ENCODE data around the gene UMODL1.
"Not testable (repeated sequence)": the region's sequence is repeated elsewhere in the genome, so short reads cannot be mapped to it uniquely, and the experiment has no call there.

UMODL1 gene

DNA sequence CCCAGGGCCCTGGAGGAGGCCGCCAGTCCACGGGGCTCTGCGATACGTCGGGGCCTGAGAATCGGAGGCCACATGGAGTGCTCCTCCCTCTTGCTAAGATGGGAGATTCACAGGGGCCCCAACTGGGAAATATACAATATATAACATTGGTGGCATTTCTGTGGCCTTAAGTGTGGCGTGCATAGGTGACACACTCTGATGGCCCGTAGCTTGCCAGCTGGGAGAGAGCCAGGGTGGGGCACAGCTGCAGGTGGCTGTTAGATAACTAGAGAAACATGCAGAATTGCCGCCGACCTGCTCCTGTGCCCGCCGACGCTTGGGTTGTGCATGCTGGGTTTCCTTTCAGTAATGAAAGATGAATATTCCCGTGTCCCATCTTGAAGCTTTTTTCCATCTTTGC lies 30.1 kb downstream of the UMODL1 start:
- no peak for DNase-seq (ENCODE audit: low read depth)

GRCh38 chr21:42102076-42102475 lies 31.0 kb downstream of the UMODL1 start:
- DNase-seq (ENCODE audit: low read depth): no peak

DNA sequence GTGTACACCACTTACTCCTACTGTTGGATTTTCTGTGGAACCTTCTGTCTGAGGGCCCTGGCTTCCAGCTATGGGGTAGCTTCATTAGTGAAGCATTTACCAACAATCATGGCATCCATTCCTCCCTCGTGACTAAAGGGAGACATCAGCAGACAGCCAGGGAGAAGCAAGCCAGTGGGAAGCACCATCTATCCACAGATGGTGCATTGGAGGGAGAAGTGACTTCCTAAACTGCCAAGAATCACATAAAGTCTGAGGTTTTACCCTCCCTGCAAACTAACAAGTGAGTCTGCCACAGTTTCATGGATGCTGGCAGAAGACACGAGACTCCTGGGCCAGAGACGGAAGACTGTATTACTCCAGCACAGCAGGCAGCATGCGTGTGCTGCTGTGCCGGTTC lies 31.4 kb downstream of the UMODL1 start:
- DNase-seq (ENCODE audit: low read depth): no peak

DNA sequence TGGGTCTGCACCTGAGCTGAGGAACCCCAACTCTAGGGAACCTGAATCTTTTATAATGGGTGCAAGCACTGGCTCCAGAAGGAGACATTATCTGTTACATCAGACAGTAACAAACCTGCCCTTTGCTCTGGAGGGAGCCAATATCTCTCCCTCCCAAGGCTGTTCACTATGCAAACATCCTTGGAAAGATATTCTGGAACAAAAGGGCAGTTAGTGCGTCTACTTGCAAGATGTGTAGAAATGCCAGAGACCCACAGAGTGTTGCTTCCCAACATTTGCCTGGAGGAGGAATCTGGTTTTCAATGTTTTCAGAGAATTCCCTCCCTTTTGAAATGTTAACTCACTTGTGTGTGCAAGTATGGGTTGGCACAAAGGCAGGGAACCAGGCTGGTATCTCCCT lies 31.9 kb downstream of the UMODL1 start:
- DNase-seq (ENCODE audit: low read depth): no peak

GRCh38 chr21:42103843-42104242 lies 32.7 kb downstream of the UMODL1 start:
- no peak for DNase-seq (ENCODE audit: low read depth)

GRCh38 chr21:42105476-42106315 lies 34.6 kb downstream of the UMODL1 start:
- DNase-seq (ENCODE audit: low read depth): no peak

DNA sequence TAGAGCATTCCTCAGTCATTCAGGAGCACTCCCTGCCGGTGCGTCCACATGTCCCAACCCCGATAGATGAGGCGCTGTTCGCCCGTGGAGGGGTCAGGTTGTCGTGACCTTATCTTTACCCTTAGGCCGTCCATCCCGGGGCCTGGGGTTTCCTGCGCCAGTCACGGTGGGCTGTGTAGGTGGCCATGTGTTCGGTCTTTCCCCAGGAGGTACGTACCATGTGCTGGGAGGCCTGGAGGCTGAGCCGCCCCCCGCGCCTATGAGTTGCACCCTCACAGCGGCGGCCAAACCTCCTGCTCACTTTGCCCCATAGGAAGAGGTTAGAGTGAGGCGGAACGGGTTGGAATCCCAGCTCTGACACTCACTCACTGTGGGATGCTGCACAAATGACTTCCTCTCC lies 35.3 kb downstream of the UMODL1 start:
- DNase-seq (ENCODE audit: low read depth): no peak

DNA sequence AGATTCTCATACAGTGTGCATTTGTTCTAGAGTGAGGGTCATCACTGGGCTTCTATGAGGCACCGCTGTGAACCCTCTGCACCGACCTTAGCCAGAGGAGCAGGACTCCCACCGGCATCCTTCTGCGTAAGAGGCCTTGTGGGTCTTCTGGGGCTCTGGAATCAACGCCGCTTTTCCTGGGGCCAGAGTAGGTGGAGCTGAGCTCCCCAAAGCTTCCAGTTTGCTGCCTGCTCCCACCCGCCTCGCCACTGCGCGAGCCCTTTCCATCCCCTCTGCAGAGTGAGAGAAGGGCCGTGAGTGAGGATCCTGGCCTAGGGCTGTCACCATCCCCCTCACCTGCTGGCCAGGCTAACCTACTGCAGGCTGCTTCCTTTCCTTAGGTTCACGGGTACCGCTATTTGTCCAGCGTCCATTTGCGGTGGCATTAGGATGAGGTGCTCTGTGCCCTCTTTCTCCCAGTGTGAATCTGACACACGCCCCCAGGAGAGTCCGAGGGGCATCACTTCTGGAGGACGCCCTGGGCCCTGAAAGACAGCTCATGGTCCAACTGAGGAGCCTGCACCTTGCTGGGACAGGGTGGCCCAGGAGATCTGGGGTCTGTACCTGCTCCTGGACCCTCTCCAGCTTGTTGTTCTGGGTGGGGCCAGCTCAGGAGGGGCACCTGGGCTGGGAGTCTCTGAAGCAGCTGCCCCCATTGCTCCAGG lies 36.2 kb downstream of the UMODL1 start:
- no peak for DNase-seq (ENCODE audit: low read depth)

DNA sequence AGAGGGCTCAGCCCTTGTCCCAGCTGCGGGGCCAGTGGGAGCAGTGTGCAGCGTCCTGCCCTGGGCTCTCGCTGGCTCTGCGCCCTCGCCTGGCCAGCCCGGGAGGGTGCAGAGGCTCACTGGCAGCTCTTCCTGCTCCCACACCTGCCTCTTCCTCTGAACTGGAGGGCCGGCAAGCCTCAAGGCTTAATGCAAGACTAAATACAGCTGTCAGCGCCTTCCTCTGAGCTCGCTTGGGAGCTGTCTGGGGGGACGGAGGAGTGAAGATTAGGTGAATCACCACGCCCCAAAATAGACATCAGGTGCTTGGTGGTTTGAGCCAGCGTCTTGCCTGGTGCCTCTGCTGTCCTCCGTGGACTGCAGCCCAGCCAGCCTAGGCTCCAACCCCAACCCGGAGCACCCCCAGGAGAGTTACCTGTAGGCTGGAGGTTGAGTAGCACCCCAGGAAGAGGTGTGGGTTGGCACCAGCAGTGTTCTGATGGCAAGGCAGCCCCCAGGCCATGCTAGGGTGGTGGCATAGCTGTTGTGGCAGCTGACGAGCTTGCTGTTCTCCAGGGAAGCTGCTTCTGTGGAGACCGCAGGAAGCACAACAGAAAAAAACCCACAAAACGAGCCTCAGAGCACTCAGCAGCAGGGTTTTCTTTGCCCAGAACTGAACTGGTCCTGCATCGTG lies 36.9 kb downstream of the UMODL1 start:
- peak; percentile 21 for DNase-seq (ENCODE audit: low read depth)

DNA sequence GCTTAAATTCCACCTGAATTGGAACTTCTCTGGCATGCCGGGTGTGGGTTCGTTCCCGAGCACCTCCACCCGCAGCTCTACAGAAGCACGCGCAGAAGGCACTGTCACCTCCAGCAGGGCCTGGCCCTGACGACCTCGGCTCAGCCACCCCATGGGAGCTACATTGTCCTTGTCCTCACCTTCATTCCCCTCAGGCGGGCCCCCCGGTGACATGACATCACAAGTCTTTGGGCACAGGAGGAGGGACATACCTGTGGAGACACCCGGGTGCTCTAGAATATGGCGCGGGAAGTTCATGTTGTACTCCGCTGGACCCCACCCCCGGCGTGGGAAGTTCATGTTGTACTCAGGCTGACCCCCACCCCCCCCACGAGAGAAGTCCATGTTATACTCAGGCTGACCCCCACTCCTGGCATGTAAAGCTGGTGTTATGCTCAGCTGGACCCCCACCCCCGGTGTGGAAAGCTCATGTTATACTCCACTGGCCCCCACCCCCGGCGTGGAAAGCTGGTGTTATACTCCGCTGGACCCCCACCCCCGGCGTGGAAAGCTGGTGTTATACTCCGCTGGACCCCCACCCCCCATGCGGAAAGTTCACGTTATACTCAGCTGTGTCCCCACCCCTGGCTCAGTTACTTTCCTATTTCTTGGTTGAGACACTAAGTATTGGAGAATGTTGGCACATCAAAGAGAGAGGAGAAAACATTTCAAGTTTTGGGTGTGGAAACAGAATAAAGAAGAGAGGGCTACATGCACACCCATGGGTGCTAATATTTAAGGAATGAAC lies 37.6 kb downstream of the UMODL1 start:
- DNase-seq (ENCODE audit: low read depth): no peak

DNA sequence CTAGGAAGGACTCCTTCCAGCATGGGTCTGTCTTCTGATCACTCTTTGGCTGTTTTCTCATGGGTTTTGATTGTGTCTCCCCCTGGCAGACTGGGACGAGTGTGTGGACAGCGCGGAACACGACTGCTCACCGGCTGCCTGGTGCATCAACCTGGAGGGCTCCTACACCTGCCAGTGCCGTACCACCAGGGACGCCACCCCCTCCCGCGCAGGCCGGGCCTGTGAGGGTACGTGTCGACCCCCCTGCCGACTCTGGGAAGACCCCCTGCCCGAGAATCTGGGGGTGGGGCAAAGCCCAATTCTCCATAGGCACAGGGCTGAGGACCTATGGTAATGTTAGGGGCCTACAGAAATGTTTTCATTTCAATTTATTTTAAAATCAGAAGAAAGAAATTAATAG lies 38.4 kb downstream of the UMODL1 start:
- no peak for DNase-seq (ENCODE audit: low read depth)

DNA sequence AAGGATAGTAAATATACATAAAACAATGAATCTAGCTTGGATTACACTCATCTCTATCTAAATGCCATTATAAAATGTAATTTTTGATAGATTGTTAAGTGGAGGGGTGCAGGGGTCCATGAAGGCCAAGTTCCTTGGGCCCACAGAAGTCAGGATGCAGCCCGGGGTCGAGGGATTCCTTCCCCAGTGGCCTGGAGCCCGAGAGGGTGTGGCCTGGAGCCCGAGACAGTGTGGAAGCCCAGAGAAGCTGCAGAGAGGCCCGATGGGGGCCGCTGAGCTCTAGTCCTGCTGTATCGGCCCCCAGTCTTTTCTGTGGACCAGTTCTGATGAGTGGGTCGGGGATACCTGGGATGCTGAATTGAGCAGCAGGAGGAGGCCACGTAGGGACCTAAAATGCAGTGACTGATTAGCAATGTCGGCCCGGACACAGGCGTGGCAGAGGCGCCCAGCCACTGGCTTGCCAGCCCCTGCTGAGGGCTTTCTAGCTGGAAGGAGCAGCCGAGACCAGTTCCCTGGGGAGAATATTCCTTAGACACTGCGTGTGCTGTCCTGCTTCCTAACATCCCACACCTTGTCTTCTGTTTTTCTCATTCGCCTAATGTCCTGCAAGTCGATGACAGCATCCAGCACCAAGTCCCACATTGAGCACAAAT lies 38.9 kb downstream of the UMODL1 start:
- no peak for DNase-seq (ENCODE audit: low read depth)

DNA sequence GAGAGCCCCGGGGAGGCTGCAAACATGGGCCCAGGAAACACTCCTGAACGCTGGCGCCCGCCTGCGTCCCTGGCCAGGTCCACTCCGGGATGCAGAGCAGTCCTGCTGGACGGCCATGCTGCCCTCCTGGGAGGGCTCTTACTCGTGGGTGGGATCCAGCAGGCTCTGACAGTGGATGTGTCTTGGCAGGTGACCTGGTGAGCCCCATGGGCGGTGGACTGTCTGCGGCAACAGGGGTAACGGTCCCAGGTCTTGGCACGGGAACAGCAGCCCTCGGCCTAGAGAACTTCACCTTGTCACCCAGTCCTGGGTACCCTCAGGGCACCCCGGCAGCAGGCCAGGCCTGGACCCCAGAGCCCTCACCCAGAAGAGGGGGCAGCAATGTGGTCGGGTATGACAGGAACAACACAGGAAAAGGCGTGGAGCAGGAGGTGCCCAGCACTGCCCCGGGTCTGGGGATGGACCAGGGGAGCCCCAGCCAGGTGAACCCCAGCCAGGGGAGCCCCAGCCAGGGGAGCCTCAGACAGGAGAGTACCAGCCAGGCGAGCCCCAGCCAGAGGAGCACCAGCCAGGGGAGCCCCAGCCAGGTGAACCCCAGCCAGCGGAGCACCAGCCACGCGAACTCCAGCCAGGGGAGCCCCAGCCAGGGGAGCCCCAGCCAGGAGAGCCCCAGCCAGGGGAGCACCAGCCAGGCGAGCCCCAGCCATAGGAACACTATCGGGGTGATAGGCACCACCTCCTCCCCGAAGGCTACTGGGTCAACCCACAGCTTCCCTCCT lies 39.8 kb downstream of the UMODL1 start:
- DNase-seq (ENCODE audit: low read depth): no peak

DNA sequence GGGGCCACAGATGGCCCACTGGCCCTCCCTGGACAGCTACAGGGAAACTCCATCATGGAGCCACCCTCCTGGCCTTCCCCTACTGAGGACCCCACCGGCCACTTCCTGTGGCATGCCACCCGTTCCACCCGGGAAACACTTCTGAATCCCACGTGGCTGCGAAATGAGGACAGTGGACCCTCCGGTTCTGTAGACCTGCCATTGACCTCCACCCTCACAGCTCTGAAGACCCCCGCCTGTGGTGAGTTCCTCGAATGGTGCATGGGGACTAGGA lies 40.3 kb downstream of the UMODL1 start:
- no peak for DNase-seq (ENCODE audit: low read depth)

DNA sequence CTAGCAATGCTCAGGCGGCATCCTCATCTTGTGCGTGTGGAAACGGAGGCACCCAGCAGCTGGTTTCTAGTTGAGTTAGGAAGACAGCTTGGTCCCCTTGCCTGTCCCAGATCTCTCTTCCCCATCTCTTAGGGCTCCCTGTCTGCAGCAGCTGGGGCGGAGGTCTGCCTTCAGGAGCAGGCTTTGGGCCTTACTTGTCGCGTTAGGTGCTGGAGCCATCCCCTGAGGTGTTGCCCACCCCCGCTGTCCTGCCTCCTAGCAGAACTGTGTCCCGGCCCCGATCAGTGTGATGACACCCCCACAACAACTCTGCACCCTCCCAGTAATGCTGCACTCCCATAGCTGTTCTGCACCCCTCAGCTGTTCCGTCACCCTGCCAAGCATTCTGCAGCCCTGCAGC lies 40.7 kb downstream of the UMODL1 start:
- no peak for DNase-seq (ENCODE audit: low read depth)

GRCh38 chr21:42112238-42112637 lies 41.1 kb downstream of the UMODL1 start:
- DNase-seq (ENCODE audit: low read depth): no peak

DNA sequence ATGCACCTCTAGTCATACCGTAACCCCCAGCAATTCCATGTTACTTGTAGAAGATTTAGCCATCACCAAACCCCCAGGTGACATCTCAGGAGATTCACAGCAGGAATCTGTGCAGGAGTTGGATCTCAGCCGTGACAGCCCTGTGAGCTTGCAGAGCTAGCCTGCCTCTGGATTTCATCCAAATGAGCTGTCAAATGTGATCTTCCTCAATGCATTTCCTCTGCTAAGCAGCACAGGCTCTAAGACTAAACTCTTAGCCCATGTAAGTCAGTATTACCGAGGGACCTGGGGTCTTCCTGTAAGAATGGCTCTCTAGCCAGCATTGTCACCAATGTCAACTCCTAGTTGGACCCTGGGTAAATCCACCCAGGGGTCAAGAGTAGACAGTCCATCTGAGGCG lies 41.7 kb downstream of the UMODL1 start:
- DNase-seq (ENCODE audit: low read depth): no peak

DNA sequence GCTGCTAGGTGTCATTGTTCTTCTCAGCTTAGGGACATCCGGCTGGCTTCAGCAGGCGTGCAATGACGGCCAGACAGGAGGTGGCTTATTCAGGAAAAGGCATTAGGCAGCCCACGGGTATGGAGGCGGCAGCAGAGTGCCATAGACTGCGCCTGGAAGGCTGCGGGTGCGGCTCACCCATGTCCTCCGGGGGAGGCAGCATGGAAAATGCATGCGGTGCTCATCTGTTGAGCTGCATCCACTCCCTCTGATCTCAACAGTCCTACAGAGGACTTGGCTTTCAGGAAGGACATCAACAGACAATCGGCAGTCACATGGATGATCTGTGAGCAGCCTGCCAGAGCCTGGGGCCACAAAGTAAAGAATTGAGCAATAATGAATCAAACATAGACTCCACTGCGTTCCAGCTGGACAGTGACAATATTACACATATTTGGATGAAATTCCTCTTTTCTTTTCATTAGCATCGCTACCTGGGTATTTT lies 42.9 kb downstream of the UMODL1 start:
- no peak for DNase-seq (ENCODE audit: low read depth)

- no peak for DNase-seq (ENCODE audit: low read depth)
Observed at GRCh38 chr21:42114646-42115045, 43.5 kb downstream of the UMODL1 start.

DNA sequence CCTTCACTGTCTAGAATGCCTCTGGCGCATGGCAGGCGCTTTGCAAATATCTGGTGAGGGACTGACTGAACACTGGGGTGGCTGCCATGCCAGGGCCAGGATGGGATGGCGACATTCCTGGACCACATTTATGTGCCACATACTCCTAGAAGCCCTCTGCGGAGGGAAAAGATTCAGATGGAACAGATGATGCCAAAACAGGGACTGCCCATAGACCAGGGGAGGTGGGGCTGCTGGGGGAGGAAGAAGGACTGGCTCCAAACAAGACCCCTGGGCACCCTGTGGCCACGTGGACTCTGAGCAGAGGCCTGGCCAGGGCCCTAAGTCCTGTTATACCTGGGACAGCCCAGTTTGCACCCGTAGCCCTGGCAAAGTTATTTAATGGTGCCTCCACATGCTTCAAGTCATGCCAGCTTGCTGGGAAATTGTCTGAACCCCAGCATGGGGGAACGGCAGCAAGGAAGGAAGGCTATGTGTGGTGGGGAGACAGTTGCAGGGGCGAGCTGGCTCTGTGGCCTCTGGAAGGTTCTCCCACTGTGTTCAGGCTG lies 44.1 kb downstream of the UMODL1 start:
- no peak for DNase-seq (ENCODE audit: low read depth)

GRCh38 chr21:42116551-42116950 lies 45.4 kb downstream of the UMODL1 start:
- DNase-seq (ENCODE audit: low read depth): not testable (repeated sequence)

Data from stimulated activated CD8-positive, alpha-beta memory T cell treated with anti-CD3 and anti-CD28 coated beads, Interleukin-7, amount 100 ng/mL, for 24 hours (primary cell).